ENCODE data around the gene ID3. TPM values are rescaled to one million over a fixed set of nuclear protein-coding genes. Genes with fewer than 3 reads are reported as not detected.

ID3 gene, protein sequence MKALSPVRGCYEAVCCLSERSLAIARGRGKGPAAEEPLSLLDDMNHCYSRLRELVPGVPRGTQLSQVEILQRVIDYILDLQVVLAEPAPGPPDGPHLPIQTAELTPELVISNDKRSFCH
- total RNA-seq, result 156 and 186 TPM in 2 replicates

DNA sequence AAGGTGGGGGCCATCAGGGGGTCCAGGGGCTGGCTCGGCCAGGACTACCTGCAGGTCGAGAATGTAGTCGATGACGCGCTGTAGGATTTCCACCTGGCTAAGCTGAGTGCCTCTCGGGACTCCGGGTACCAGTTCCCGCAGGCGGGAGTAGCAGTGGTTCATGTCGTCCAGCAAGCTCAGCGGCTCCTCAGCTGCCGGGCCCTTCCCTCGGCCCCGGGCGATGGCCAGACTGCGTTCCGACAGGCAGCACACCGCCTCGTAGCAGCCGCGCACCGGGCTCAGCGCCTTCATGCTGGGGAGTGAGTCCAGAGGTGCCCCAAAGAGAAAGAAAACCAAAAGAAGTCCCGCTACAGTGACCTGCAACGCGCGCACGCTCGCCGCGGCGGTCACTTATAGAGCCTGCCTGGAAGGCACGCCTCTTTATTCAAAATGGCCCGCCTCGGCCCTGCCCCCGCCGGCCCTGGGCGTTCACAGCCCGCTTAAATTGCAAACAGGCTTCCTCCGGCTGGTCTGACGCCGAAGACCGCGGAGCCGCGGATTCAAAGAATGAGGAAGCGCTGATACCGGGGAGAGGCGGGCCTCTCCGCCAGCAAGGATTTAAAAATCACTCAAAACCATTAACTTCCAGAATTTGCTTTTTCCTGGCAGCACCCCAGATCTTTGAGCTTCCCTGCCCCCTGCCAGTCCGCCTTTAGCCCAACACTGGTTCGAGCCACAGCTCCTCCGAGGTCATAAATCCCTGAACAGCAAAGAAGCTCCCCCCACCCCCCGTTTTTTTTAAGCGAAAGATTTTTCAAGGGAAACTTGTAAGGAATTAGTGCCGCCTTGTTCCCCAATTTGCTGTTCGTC is at the start of gene ID3:
Gene ID3 (minus strand): TSS at position 366 of the 849 bp plus-strand sequence. CDS start 75 bp downstream, at position 291.

DNA sequence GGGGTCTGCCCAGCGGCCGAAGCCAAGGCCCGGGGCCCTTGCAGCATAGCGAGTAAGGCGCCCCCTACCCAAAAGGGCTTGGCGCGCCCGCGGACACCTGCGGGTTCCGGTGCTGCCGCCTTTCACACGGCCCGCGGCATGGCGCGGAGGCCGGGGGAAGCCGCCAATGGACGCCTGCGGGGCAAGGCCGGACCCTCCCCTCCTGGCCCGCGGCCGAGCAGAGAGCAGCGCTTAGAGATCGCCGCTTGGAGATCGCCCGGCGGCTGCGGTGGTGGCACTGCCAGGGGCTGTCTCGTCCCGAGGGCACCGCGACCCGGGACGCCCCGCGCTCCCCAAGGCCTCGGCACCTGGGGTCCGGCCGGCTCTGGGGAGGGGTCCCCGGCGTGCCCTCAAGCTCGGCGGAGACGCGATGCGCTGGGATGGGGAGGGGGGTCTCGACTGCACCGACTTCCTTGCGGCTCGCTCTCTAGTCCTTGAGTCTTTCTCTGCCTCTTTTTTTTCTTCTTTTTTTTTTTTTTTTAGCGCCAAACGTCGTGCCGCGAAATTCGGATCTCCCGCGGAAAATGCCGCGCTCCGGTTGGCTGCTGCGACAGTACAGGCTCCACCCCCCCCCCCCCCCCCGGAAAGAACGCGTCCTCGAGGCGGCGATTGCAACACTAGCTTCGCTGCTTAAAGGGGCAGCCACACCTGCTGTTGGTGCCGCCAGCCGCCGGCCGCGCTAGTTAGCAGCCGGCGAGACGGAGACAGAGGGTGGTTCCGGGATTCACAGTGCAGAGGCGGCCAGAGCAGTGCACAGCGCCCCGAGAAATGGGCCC is 28.3 kb downstream of the ID3 start, which contains the start of gene E2F2:
Gene E2F2 (minus strand): TSS at position 487 of the 815 bp plus-strand sequence. CDS start 440 bp downstream, at position 47.

Other genes with a start within 250 kb of the ID3 start
- gene HNRNPR, start 215.2 kb downstream of the ID3 start, total RNA-seq, result 39.2 and 60.5 TPM in 2 replicates
- 4.9 and 11.2 TPM in 2 replicates for gene ZNF436, start 189.7 kb downstream of the ID3 start, total RNA-seq
- 2.6 and 4.8 TPM in 2 replicates for gene TCEA3, start 134.8 kb downstream of the ID3 start, total RNA-seq
- gene ASAP3, start 75.3 kb downstream of the ID3 start, total RNA-seq, result 6.8 and 14.5 TPM in 2 replicates
- gene E2F2, start 28.3 kb downstream of the ID3 start, total RNA-seq, result 0.51 and 3.6 TPM in 2 replicates
- 532 and 556 TPM in 2 replicates for gene RPL11, start 132.3 kb upstream of the ID3 start, total RNA-seq
- 14.2 and 22.8 TPM in 2 replicates for gene ELOA, start 184.0 kb upstream of the ID3 start, total RNA-seq
- gene PITHD1, start 218.9 kb upstream of the ID3 start, total RNA-seq, result 24.8 and 38.8 TPM in 2 replicates
- 124 and 149 TPM in 2 replicates for gene LYPLA2, start 231.6 kb upstream of the ID3 start, total RNA-seq
- 88.9 and 107 TPM in 2 replicates for gene GALE, start 241.3 kb upstream of the ID3 start, total RNA-seq

Measured in mesangial cell (primary cell).